Heart left ventricle (tissue), 16 donors: ENCODE results near the gene PRKCI. TPM values are rescaled to one million over a fixed set of nuclear protein-coding genes. Genes with fewer than 3 reads are reported as not detected.

Source experiments
- ATAC-seq, 4 donors: fragments of 200-7000 bp; cut with Tn5 transposase; one replicate each; pipeline ENCODE4 v1.9.1; 2020 to 2022; ENCODE audit warnings: moderate library complexity in 4 of 4, mild to moderate bottlenecking in 3 of 4, moderate number of reproducible peaks in 1 of 4
- DNase-seq, 5 donors: peaks; one replicate each; pipeline ENCODE4 v3.0.0-alpha.2; 2020
- H3K27ac ChIP-seq, 12 donors: fragments of 200-600 bp; sonication (generic) in 4 of 12; one replicate each; pipeline versions ENCODE4 v1.5.0 to v1.8.0; 2016 to 2022; ENCODE audit warnings: mild to moderate bottlenecking in 2 of 12
- H3K27me3 ChIP-seq, 9 donors: fragments of 200-600 bp; sonication (generic) in 2 of 9; one replicate each; pipeline versions ENCODE4 v1.5.1 to v1.8.0; 2016 to 2022; ENCODE audit warnings: mild to moderate bottlenecking in 3 of 9
- H3K36me3 ChIP-seq, 9 donors: fragments of 200-600 bp; sonication (generic) in 2 of 9; one replicate each; pipeline versions ENCODE4 v1.5.0 to v1.8.0; 2018 to 2022; ENCODE audit warnings: mild to moderate bottlenecking in 2 of 9
- H3K4me1 ChIP-seq, 12 donors: fragments of 200-600 bp; sonication (generic) in 4 of 12; one replicate each; pipeline versions ENCODE4 v1.5.0 to v1.8.0; 2016 to 2022; ENCODE audit warnings: mild to moderate bottlenecking in 3 of 12
- H3K4me3 ChIP-seq, 12 donors: fragments of 200-600 bp; sonication (generic) in 4 of 12; one replicate each; pipeline versions ENCODE4 v1.5.0 to v1.8.0; 2017 to 2022; ENCODE audit warnings: mild to moderate bottlenecking in 9 of 12, moderate library complexity in 4 of 12
- H3K9me3 ChIP-seq, 12 donors: fragments of 200-600 bp; sonication (generic) in 4 of 12; one replicate each; pipeline versions ENCODE4 v1.5.0 to v1.8.0; 2016 to 2022; ENCODE audit warnings: mild to moderate bottlenecking in 1 of 12
- CTCF ChIP-seq, 12 donors: fragments of 200-600 bp; sonication (generic) in 4 of 12; IDR thresholded peaks; one replicate each; pipeline versions ENCODE4 v1.5.0 to v1.8.0; 2018 to 2022; ENCODE audit warnings: antibody characterized with exemption in 12 of 12, mild to moderate bottlenecking in 5 of 12
- POLR2A ChIP-seq, 2 donors: fragments of 450-650 bp; IDR thresholded peaks; one replicate each; pipeline ENCODE4 v1.6.1; 2017; ENCODE audit warnings: antibody characterized with exemption in 2 of 2, mild to moderate bottlenecking in 2 of 2, moderate library complexity in 2 of 2
- WGBS, 4 donors: extraction: QIAGEN DNeasy Blood & Tissue Kit in 2 of 4; methylation state at CpG; one replicate each; pipeline versions ENCODE4 v1.1.5 to v1.1.7; 2013 to 2018; 5-methylcytosine and 5-hydroxymethylcytosine counted together
- intact Hi-C, 10 donors: fragments of 100-400 bp; cut with DNase I; formaldehyde crosslinking; loops; one replicate each; pipeline versions ENCODE4 v1.11.1 to v1.14.2; 2022
- polyA plus RNA-seq, 2 donors: library from polyadenylated mRNA; stranded (reverse); fragments of 200-250 nt; gene quantifications; one replicate each; pipeline ENCODE4 v1.2.3, GENCODE V29; 2013
- total RNA-seq, 9 donors: library from RNA; depleted of rRNA in 2 of 9; stranded (reverse); fragments of >200 nt in 2 of 9; fragmentation: NEBNext Ultra II Directional in 3 of 9; extraction: Animal tissue kit (Norgen Biotek cat#: 25700) in 3 of 9; gene quantifications; one replicate each; pipeline versions ENCODE4 v1.1.0 to v1.2.4, GENCODE V29; 2016 to 2023
- donor health status: ischemic (EF 13 %, LVEDD 7.1; RV severe dilation, severe dysfunction).
- donor health status: healthy with polysubstance abuse.
- donor health status: DM: no; HTN: yes; CAD: no.
- donor health status: DM: no; HTN: no; CAD: no.
- donor health status: ischemic (EF 25% LVEDD 6.9; RV normal size, moderate dysfunction).
- donor health status: ischemic (EF 25% LVEDD 5.7; RV mildly dilated, moderate dysfunction).
- donor health status: healthy.
- donor health status: DM: yes; HTN: yes; CAD: no.
- donor health status: ischemic (EF 35%, LVEDD 5.7; RV mildly dilated, moderate dysfunction).
- donor health status: nonischemic (EF 11% LVEDD 7.7; RV severe dilation, severe dysfunction).
- donor health status: DM: yes; HTN: yes; CAD: no.
- donor health status: PGD.
- donor health status: ischemic (EF 29% LVEDD 5.4; RV normal size, mild dysfunction).
- donor health status: nonischemic (EF 23%, LVEDD 6.1; RV moderate dilation, normal function).

The PRKCI gene
- total and polyA plus RNA-seq, 11 donors = 4.5 to 26.9 (median 13.9) TPM

- Histone ChIP-seq H3K9me3 (no peaks in the 10 kb centered on the region), H3K27me3 (no peaks in the 10 kb centered on the region), H3K4me1 (peaks cover 0 to 3% (median 0%) of the 10 kb centered on the region in 12 donors), H3K27ac (no peak overlapping the region), H3K36me3 (peaks cover 0 to 30% (median 25%) of the 10 kb centered on the region in 9 donors), H3K4me3 (no peak overlapping the region)
- WGBS, 4 donors = 87 to 93% (median 90%) methylated on average over 6 of the region's 6 CpGs
- intact Hi-C loops = no loop called here
- TF ChIP-seq POLR2A (IDR thresholded peaks at IDR 0.05) (no peak), CTCF (IDR thresholded peaks at IDR 0.05) (no peak)
- peak in 1 of 5 donors; percentile 31 for DNase-seq
- peak in 1 of 4 donors; percentile 10 for ATAC-seq
Measured at GRCh38 chr3:170233530-170233929, 11.3 kb downstream of the PRKCI start.

GRCh38 chr3:170240142-170240541, 17.9 kb downstream of the PRKCI start:
- 93 to 96% (median 94%) methylated on average over 1 of the region's 1 CpG for whole genome bisulfite sequencing, 4 donors
- intact Hi-C loops = loop anchor here in 1 of 10 donors (2.0 kb wide), 1 partner anchor 55 kb away; no protein-coding TSS in a partner anchor
- Histone ChIP-seq H3K36me3 (peaks cover 0 to 48% (median 40%) of the 10 kb centered on the region in 9 donors), H3K4me1 (no peaks in the 10 kb centered on the region), H3K27ac (no peak overlapping the region), H3K9me3 (no peaks in the 10 kb centered on the region), H3K4me3 (no peak overlapping the region), H3K27me3 (no peaks in the 10 kb centered on the region)
- DNase-seq (no peak), ATAC-seq (no peak)
- TF ChIP-seq POLR2A (IDR thresholded peaks at IDR 0.05) = no peak
- no peak for TF ChIP-seq CTCF (IDR thresholded peaks at IDR 0.05)

DNA sequence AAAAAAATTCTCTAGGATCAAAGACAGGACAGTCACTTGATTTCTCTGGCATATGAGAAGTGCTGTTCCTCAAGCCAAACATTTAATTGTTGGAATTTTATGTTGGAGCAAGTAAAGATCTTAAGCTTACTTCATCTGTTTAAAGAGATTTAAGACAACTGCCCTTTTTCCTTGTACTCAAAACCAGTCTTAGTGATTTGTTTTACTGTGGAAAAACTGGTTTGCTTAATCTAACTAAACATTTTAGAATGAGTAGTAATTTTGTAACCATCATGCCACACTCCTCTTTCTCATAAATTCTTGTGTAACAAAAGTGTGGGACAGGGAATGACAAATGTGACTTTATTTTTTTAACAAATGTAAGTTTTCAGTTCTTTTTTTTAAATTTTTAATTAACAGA, 18.4 kb downstream of the PRKCI start:
- no peak for ATAC-seq
- Histone ChIP-seq H3K9me3 (no peaks in the 10 kb centered on the region), H3K27me3 (no peaks in the 10 kb centered on the region), H3K4me3 (no peak overlapping the region), H3K36me3 (peaks cover 0 to 45% (median 35%) of the 10 kb centered on the region in 9 donors), H3K4me1 (no peaks in the 10 kb centered on the region), H3K27ac (no peak overlapping the region)
- DNase-seq = no peak
- intact Hi-C loops = loop anchor here in 1 of 10 donors (2.0 kb wide), 1 partner anchor 54 kb away; no protein-coding TSS in a partner anchor
- TF ChIP-seq POLR2A (IDR thresholded peaks at IDR 0.05) (no peak), CTCF (IDR thresholded peaks at IDR 0.05) (no peak)

DNA sequence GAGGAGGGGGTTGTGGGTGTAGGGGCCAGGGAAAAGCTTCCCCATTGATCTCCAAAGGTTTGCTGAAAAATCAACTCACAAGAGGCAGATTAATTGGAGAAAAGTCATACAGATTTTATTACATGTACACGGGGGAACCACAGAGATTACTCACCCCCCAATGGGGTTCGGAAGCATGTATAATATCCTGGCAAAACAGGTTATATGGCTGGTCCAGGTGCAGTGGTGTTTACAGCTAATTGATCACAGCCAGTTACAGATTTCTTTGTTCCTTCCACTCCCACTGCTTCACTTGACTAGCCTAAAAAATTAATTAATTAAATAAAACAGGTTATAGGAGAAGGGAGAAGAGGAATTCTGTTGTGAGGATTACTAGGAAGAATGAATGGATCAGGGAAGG, 22.4 kb downstream of the PRKCI start:
- no peak for ATAC-seq
- intact Hi-C loops = no loop called here

More for the DNA sequence above, 22.4 kb downstream of the PRKCI start:
- H3K9me3 ChIP-seq = no peaks in the 10 kb centered on the region
- H3K27me3 ChIP-seq = no peaks in the 10 kb centered on the region
- peaks cover 0 to 25% (median 15%) of the 10 kb centered on the region in 9 donors for H3K36me3 ChIP-seq
- no peak for DNase-seq
- H3K4me3 ChIP-seq = no peak overlapping the region
- WGBS, 4 donors = 89 to 94% (median 92%) methylated on average over 2 of the region's 2 CpGs
- no peak overlapping the region for H3K27ac ChIP-seq
- no peak for TF ChIP-seq POLR2A (IDR thresholded peaks at IDR 0.05)
- no peak for TF ChIP-seq CTCF (IDR thresholded peaks at IDR 0.05)
- no peaks in the 10 kb centered on the region for H3K4me1 ChIP-seq
